ENCODE data around the gene CHRNA4.
"Not testable (repeated sequence)": the region's sequence is repeated elsewhere in the genome, so short reads cannot be mapped to it uniquely, and the experiment has no call there.

Gene CHRNA4

GRCh38 chr20:63397946-63398450, 36.8 kb upstream of the CHRNA4 start:
- DNase-seq (ENCODE audit: low read depth): no peak

- no peak for DNase-seq (ENCODE audit: low read depth)
These were observed 36.1 kb upstream of the CHRNA4 start for GRCh38 chr20:63397155-63397843.

DNA sequence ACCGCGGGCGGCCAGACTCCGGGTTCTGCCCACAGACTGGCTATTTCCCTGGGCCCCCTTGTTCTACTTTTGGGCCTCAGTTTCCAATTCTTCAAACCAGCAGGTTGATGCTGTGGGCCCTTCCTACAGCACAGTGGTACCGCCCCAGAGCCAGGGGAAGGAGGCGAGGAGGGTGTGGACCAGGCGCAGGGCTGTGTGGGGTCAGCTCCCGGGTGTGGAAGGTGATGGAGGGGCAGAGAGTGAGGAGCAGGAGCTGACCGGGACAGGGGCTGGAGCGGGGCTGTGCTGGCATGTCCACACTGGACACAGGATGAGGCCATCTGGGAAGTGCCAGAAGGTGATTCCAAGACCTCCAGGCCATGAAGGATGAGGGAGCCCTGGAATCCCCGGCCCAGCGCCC, 35.2 kb upstream of the CHRNA4 start:
- DNase-seq (ENCODE audit: low read depth): no peak

- DNase-seq (ENCODE audit: low read depth): no peak
These were observed 34.6 kb upstream of the CHRNA4 start for GRCh38 chr20:63395723-63396122.

DNA sequence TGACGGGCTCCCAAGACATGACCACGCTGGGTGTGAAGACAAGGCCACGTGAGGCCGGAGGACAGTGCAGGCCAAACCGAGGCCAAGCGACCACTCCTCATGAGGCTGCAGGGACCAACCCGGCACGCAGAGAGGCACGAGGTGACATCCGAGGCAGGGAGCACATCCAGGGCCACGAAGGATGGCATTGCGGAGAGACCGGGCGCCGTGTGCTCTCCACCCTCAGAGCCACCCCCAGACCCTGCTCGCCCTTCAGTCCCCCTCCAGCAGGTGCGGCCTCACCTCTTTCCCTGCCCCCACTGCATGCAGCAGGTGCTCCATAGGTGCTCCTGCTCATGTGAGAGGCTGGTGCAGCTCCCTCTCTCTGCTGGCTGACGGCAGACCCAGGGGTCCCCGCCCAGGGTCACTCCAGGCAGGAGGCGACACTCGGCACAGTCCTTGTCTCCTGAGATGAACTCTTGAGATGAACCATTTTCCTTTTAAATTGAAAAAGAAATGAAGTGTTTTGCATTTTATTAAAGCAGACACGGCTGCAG, 33.8 kb upstream of the CHRNA4 start:
- no peak for DNase-seq (ENCODE audit: low read depth)

DNA sequence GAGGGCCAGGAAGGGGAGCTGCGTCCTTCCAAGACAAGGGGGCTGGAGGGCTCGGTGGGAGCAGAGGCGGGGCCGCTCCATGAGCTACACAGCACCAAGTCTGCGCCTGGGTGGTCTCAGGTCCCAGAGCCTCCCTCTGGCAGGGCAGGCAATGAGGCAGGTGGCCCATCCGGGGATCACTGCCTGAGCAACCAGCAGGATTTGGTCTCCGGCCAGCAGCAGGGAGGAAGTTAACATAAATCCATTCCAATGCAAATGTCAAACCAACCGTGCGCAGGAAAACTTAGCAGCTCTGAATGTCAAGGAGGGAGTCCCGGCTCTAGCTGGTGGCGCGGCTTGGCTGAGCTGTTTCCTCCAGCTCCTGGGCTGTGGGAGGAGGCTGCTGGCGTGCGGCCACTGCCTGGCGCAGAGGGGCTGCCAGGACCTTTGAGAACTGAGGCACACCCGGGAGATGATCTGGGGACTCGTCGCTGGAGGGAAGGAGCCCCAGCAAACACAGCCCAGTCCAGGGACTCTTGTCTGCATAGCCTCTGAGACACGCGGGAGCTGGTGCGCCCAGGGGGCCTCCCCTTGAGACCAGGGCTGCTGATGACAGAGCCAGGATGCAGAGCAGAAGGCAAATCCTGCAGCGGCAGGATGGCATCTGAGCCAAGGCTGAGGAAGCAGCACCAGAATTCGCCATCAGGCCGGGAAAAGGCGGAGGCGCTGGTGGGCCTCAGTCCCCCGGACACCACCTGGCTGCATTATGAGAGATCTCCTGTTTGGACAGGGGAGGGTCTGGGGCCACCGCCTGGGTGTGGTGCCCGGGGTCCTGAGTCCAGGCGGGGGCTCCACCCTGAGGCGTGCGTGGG, 33.1 kb upstream of the CHRNA4 start:
- DNase-seq (ENCODE audit: low read depth): no peak

GRCh38 chr20:63393566-63393965, 32.4 kb upstream of the CHRNA4 start:
- DNase-seq (ENCODE audit: low read depth): no peak

GRCh38 chr20:63392465-63393365, 31.6 kb upstream of the CHRNA4 start:
- DNase-seq (ENCODE audit: low read depth): no peak

GRCh38 chr20:63387917-63388316, 26.8 kb upstream of the CHRNA4 start:
- no peak for DNase-seq (ENCODE audit: low read depth)

DNA sequence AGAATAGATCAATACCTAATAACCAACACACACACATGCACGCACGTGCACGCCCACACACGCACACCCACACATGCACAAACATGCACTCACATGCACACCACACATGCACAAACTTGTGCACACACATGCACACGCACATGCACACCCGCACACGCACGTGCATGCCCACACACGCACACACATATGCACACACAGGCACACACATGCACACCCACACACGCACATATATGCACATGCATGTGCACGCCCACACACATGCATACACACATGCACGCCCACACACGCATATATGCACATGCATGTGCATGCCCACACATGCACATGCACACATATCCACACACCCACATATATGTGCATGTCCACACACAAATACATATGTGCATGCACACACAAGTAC, 26.2 kb upstream of the CHRNA4 start:
- DNase-seq (ENCODE audit: low read depth): no peak

DNA sequence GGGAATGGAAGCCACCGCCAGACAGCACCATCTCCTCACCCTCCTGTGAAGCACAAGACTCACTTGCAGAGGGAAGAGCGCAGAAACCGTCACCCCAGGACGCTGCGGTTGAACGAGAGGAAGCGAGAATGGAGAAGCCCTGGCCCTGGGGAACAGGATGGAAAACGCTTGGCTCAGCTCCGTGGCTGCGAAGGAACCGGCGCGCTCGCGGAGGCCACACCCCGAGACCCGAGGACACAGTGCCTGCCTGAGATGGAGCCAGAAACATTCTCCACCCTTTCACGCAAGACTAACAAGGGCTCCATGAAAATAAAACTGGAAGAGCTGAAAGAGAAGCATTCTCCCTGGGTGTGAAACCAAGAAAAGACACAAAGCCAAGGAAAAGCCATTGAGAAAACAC, 25.3 kb upstream of the CHRNA4 start:
- no peak for DNase-seq (ENCODE audit: low read depth)

- no peak for DNase-seq (ENCODE audit: low read depth)
These were observed 24.7 kb upstream of the CHRNA4 start for GRCh38 chr20:63385819-63386218.

GRCh38 chr20:63384336-63384735, 23.2 kb upstream of the CHRNA4 start:
- no peak for DNase-seq (ENCODE audit: low read depth)

- no peak for DNase-seq (ENCODE audit: low read depth)
These were observed 22.4 kb upstream of the CHRNA4 start for GRCh38 chr20:63383556-63383955.

DNA sequence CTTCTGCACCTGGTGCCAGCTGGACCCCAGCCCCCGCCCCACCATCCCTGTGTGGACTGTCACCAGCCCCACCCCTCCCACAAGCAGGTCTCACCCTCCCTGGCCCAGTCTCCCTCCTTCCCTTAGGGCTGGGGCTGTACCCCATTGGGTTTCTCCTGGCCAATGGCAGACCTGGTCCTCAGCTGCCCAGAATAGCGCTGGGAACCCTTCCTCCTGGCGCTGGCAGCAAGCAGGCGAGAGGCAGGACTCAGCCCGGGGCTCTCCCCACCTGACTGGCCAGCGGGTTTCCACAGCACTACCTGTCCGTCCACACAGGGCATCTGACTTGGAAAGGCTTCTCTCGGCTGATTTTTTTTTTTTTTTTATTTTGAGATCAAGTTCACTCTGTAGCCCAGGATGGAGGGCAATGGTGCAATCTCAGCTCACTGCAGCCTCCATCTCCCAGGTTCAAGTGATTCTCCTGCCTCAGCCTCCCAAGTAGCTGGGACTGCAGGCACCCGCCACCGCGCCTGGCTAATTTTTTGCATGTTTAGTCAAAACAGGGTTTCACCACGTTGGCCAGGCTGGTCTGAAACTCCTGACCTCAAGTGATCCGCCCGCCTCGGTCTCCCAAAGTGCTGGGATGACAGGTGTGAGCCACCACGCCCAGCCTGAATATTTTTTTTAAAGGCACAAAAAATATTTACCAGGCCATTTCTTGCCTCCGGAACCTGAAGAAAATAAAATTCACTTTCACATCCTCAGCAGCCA, 21.6 kb upstream of the CHRNA4 start:
- DNase-seq (ENCODE audit: low read depth): no peak

DNA sequence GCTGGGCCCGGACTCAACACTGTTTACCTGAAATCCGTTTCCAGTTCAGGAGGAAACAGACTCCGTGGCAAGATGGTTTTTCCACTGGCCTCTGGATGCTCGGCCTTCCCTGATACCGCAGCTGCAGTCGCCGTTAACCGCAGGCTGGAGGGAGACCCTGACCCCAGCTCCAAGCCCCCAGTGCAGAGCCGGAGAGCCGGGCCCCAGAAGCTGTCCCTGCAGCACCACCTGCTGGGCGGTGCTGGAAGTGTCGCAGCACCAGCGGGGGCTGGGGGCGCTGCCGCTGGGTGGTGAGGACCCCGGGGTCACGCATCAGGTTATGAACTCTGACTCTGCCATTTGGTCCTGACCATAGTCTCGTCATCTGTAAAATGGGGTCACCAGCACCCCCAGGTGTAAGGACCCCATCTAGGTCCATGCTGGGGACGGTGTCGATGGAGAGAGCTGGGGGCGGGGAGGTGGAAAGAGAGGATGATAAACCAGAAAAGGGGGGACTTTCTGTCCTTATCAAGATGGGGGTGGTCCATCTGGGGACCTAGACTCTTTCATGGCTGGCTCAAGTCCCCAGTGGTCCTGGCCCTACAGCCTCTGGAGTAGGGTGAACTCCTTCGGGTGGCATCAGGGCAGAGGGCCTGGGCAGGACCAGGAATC, 20.8 kb upstream of the CHRNA4 start:
- DNase-seq (ENCODE audit: low read depth): no peak

DNA sequence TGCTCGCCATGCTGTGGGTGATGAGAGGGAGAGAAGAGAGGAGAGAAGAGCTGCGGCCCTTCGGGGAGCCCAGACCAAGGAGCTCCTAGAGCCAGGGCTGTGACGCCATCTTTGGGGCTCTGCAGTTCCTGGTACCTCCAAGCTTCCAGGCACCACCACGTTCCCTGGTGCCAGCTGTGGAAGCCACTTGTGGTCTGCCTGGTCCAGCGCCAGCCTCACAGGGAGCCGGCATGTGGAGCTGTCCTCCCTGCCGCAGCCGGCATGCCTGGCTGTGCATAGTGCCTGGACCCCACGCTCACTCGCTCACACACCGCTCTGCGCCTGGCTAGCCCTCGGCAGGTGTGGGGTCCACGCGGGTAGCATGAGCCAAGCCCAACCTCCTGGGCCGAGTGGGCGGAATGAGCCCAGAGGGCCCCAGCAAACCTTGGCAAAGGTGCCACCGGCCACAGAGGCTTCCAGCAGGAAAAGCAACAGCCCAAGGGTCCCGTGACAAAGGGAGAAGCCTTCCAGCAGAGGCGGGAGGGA, 19.3 kb upstream of the CHRNA4 start:
- DNase-seq (ENCODE audit: low read depth): no peak

DNA sequence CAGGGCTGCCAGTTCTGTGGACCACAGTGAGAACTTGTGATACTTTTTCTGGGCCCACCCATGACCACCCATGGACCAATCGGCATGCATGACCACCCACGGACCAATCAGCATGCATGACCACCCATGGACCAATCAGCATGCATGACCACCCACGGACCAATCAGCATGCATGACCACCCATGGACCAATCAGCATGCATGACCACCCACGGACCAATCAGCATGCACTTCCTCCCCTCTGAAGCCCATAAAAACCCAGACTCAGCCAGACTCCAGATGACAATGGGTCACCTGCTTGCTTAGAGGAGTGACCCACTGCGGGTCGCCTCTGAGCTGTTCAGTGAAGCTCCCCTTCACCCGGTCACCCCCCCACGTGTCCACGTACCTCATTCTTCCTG, 18.7 kb upstream of the CHRNA4 start:
- DNase-seq (ENCODE audit: low read depth): not testable (repeated sequence)

DNA sequence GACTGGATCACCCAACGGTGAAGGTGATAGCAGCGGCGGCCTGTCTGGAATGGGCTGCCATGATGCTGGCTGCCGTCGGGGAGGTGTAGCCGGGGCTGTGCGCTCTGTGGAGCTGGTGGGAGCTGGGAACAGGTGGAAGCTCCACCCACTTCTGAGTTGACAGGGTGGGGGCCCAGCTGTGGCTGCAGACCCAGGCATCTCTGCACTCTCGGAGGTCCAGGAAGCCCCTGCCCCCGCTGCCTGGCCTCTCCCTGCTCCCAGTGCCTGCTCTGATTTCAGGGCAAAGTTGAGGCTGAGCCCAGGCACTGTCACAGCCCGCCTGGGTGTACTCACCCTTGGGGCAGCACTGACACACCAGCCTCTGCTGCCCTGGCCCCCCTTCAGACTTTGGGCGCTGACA, 18.1 kb upstream of the CHRNA4 start:
- DNase-seq (ENCODE audit: low read depth): no peak

DNA sequence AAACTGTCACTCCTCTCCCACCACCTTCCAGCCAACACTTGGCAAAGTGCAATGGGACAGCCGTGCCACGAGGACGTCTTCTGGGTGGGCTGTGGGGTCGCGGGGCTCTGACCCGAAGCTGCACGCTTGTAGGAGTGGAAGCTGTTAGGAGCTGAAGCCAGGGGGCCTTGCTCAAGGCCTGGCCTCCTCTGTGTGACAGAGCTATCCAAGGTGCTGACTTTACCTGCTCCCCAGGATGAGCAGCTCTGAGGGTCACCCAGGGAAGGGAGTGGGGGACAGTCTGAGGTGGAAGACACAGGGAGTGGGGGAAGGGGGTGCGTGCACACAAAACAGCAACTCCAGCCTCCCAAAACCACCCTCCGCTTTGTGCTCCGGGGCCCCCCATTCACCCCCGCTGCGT, 17.5 kb upstream of the CHRNA4 start:
- DNase-seq (ENCODE audit: low read depth): no peak

GRCh38 chr20:63377951-63378381, 16.8 kb upstream of the CHRNA4 start:
- no peak for DNase-seq (ENCODE audit: low read depth)

Data from activated T-helper 9 cell treated with anti-CD3 and anti-CD28 coated beads, Interleukin-2, amount 50 U/mL, for 16 hours (primary cell).